OCI-LY7 (cell line): ENCODE data around the gene DSN1. TPM values are rescaled to one million over a fixed set of nuclear protein-coding genes. Genes with fewer than 3 reads are reported as not detected.

Experiments used
- BruUV-seq: library from RNA; stranded (reverse); fragments of 400-500 nt; replicated peaks from 2 replicates; lab custom pipeline; 2021; lab: Mats Ljungman, UMichigan
- CTCF ChIA-PET: fragments of 300-600 bp; sonication (Branson Sonifier 250); formaldehyde crosslinking; loops from one replicate; lab custom pipeline; 2022; ENCODE audit warnings: antibody characterized with exemption; ENCODE audit not compliant: unreplicated experiment; lab: Charles Lee
- POLR2A ChIA-PET: fragments of 300-600 bp; sonication (Branson Sonifier 250); formaldehyde crosslinking; loops from one replicate; lab custom pipeline; 2022; ENCODE audit warnings: antibody characterized with exemption; lab: Charles Lee
- DNase-seq: peaks from one replicate; pipeline ENCODE4 v3.0.0-alpha.2; 2015; ENCODE audit warnings: low spot score
- H2AFZ ChIP-seq: fragments of 200-600 bp; sonication (generic), shearing (Covaris generic); 2 replicates; pipeline ENCODE4 v1.6.1; 2014; ENCODE audit warnings: mild to moderate bottlenecking, antibody characterized with exemption, low read length, moderate library complexity
- H3K27ac ChIP-seq: fragments of 200-600 bp; sonication (generic); 2 replicates; pipeline ENCODE4 v1.5.1; 2014; ENCODE audit warnings: mixed run types, low read depth, mild to moderate bottlenecking, moderate library complexity, low read length, inconsistent platforms; ENCODE audit not compliant: poor library complexity, severe bottlenecking
- H3K36me3 ChIP-seq: fragments of 200-600 bp; sonication (generic); 2 replicates; pipeline ENCODE4 v1.6.1; 2014; ENCODE audit warnings: mild to moderate bottlenecking, antibody characterized with exemption, low read length, moderate library complexity, mixed read lengths; ENCODE audit not compliant: insufficient read depth
- H3K4me1 ChIP-seq: fragments of 200-600 bp; sonication (generic); 2 replicates; pipeline ENCODE4 v1.5.1; 2014; ENCODE audit warnings: mild to moderate bottlenecking, low read length; ENCODE audit not compliant: insufficient read depth, poor library complexity, severe bottlenecking
- H3K4me2 ChIP-seq: fragments of 200-600 bp; sonication (generic); 2 replicates; pipeline ENCODE4 v1.6.1; 2014; ENCODE audit warnings: mild to moderate bottlenecking, low read length
- H3K4me3 ChIP-seq: fragments of 200-600 bp; sonication (generic); 2 replicates; pipeline ENCODE4 v1.5.1; 2014; ENCODE audit warnings: mild to moderate bottlenecking, low read depth, low read length; ENCODE audit not compliant: poor library complexity, severe bottlenecking
- H3K79me2 ChIP-seq: fragments of 200-600 bp; sonication (generic); 2 replicates; pipeline ENCODE4 v1.6.1; 2016; ENCODE audit warnings: low read depth, mild to moderate bottlenecking, low read length, moderate library complexity, mixed read lengths; ENCODE audit not compliant: insufficient read depth
- H3K9me2 ChIP-seq: fragments of 200-600 bp; sonication (generic); 2 replicates; pipeline ENCODE4 v1.6.1; 2016; ENCODE audit warnings: mild to moderate bottlenecking, low read length, mixed read lengths; ENCODE audit not compliant: insufficient read depth
- H3K9me3 ChIP-seq: fragments of 200-600 bp; sonication (generic); 2 replicates; pipeline ENCODE4 v1.6.1; 2014; ENCODE audit warnings: mild to moderate bottlenecking, mixed run types, low read length, mixed read lengths
- H4K20me1 ChIP-seq: fragments of 200-600 bp; sonication (generic); 2 replicates; pipeline ENCODE4 v1.6.1; 2014; ENCODE audit warnings: mild to moderate bottlenecking, antibody characterized with exemption, low read length, moderate library complexity, mixed read lengths; ENCODE audit not compliant: insufficient read depth
- EZH2phosphoT487 ChIP-seq: fragments of 200-600 bp; sonication (generic); IDR thresholded peaks from 2 replicates; pipeline ENCODE4 v1.6.1; 2018; ENCODE audit warnings: low read depth, borderline replicate concordance, mild to moderate bottlenecking, mixed run types, antibody characterized with exemption, low read length, moderate library complexity, mixed read lengths
- intact Hi-C: fragments of 100-400 bp; cut with micrococcal nuclease; formaldehyde crosslinking; loops from one replicate; pipeline ENCODE4 v1.10.0; 2022; ENCODE audit not compliant: unreplicated experiment
- total RNA-seq, 2 experiments: library from RNA; depleted of rRNA in 1 of 2; stranded (reverse); fragments of >200 nt in 1 of 2; shearing (Covaris generic) in 1 of 2; gene quantifications; 2 replicates each; pipeline ENCODE4 v1.2.3, GENCODE V29; 2014 to 2022
- TF ChIP-seq, protein P1 (sequence below): fragments of 200-600 bp; sonication (generic); conservative IDR thresholded peaks from 2 replicates; pipeline ENCODE4 v1.5.1; 2014; ENCODE audit warnings: mild to moderate bottlenecking, antibody characterized with exemption, low read length, moderate library complexity, mixed read lengths

Gene DSN1
- total RNA-seq, 2 experiments from 2014 or later: 33.0 to 37.6 TPM

DNA sequence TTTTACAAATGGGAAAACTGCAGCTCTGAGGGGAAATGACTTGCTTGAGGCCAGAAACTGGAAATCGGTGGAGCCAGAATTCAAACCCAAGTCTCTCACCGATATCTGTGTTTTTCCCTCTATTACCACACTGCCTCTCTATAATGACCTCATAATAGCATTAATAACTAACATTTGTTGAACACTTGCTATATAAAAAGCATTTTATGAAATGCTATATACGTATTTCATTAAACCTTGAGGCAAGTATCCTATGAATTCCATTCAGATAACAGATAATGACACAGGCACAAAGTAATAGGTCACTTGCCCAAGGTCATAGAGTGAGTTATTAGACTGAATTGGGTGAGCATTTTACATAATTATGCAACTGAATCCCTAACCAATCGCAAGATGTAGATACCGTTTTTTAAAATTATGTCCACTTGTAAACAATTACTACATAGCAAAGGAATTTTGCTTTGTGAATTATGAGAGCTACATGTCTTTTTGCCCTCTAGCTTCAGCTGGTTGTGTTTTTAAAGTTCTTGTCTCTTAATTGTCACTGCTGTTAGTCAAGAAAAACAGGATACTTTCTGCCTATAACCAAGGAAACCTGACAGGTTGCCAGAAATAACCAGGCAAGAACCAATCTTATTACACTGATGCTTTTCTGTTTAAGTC, 4.7 kb downstream of the DSN1 start:
- POLR2A ChIA-PET: interaction anchor here (0.6 to 2.7 kb wide), 4 partner anchors 11 to 141 kb away, joined by 3 to 10 read pairs (median 4); no protein-coding TSS in a partner anchor
- Histone ChIP-seq H4K20me1 (no peaks in the 10 kb centered on the region), H3K36me3 (peaks cover 63% of the 10 kb centered on the region), H3K79me2 (peaks cover 15% of the 10 kb centered on the region; the same call in 1 of the 2 replicates), H3K4me3 (no peak overlapping the region), H3K4me2 (peak overlapping the region; percentile 6; the same call in 1 of the 2 replicates), H3K4me1 (peaks cover 37% of the 10 kb centered on the region), H3K27ac (no peak overlapping the region), H3K9me2 (no peaks in the 10 kb centered on the region), H2AFZ (no peak overlapping the region), H3K9me3 (no peaks in the 10 kb centered on the region)
- BruUV-seq: no TSS peak
- intact Hi-C loops: no loop called here
- DNase-seq: no peak
- CTCF ChIA-PET: no interaction called here
- TF ChIP-seq, protein P1, sequence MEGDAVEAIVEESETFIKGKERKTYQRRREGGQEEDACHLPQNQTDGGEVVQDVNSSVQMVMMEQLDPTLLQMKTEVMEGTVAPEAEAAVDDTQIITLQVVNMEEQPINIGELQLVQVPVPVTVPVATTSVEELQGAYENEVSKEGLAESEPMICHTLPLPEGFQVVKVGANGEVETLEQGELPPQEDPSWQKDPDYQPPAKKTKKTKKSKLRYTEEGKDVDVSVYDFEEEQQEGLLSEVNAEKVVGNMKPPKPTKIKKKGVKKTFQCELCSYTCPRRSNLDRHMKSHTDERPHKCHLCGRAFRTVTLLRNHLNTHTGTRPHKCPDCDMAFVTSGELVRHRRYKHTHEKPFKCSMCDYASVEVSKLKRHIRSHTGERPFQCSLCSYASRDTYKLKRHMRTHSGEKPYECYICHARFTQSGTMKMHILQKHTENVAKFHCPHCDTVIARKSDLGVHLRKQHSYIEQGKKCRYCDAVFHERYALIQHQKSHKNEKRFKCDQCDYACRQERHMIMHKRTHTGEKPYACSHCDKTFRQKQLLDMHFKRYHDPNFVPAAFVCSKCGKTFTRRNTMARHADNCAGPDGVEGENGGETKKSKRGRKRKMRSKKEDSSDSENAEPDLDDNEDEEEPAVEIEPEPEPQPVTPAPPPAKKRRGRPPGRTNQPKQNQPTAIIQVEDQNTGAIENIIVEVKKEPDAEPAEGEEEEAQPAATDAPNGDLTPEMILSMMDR: no peak
- no peak for TF ChIP-seq EZH2phosphoT487

DNA sequence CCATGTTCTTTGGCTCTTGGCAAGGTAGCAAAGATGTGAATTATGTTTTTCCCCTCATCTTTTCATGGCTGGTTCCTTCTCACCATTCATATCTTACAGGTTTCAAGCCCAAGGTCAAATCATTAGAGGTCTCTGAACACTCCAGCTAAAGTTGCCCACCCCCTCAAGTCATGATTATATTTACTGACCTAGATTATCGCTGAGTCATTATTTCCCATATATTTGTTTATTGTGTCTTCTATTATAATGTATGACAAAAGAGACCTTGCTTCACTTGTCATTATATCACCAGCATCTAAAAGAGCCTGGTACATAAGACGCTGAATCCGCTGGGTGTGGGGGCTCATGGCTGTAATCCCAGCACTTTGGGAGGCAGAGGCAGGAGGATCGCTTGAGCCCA, 12.4 kb downstream of the DSN1 start:
- Histone ChIP-seq H3K79me2 (no peaks in the 10 kb centered on the region), H2AFZ (no peak overlapping the region), H3K27ac (no peak overlapping the region), H3K9me2 (no peaks in the 10 kb centered on the region), H3K4me2 (no peak overlapping the region), H3K36me3 (peaks cover 79% of the 10 kb centered on the region), H4K20me1 (no peaks in the 10 kb centered on the region), H3K4me3 (no peak overlapping the region), H3K4me1 (peaks cover 36% of the 10 kb centered on the region), H3K9me3 (no peaks in the 10 kb centered on the region)
- TF ChIP-seq, protein P1: no peak
- no peak for TF ChIP-seq EZH2phosphoT487
- POLR2A ChIA-PET: no interaction called here
- intact Hi-C loops: no loop called here
- DNase-seq: no peak
- CTCF ChIA-PET: no interaction called here
- no TSS peak for BruUV-seq

DNA sequence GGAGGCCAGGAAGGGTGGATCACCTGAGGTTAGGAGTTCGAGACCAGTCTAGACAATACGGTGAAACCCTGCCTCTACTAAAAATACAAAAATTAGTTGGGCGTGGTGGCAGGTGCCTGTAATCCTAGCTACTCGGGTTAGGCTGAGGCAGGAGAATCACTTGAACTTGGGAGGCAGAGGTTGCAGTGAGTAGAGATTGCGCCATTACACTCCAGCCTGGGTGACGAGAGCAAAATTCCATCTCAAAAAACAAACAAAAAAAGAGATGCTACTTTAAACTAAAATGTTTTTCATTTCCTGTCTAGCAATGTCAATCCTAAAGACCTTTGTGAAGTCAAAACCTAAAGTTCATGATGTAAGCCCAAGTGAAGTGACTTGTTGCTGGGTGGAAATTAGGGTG, 12.9 kb downstream of the DSN1 start:
- no peak for TF ChIP-seq EZH2phosphoT487
- TF ChIP-seq, protein P1: no peak
- Histone ChIP-seq H3K9me3 (no peaks in the 10 kb centered on the region), H3K79me2 (no peaks in the 10 kb centered on the region), H2AFZ (no peak overlapping the region), H3K9me2 (no peaks in the 10 kb centered on the region), H3K4me3 (no peak overlapping the region), H3K4me1 (peaks cover 36% of the 10 kb centered on the region), H3K4me2 (no peak overlapping the region), H3K36me3 (peaks cover 79% of the 10 kb centered on the region), H3K27ac (no peak overlapping the region), H4K20me1 (no peaks in the 10 kb centered on the region)
- ChIA-PET POLR2A (no interaction called here), CTCF (no interaction called here)
- BruUV-seq: no TSS peak
- no peak for DNase-seq
- intact Hi-C loops: no loop called here
